ENCODE data around the gene ZSCAN18. TPM values are rescaled to one million over a fixed set of nuclear protein-coding genes. Genes with fewer than 3 reads are reported as not detected.
A peak's percentile ranks its signal among the peaks of the same experiment; 100 is the strongest.

ZSCAN18 gene
- total RNA-seq, 8 experiments from 2014 or later = 7.9 to 170 (median 103) TPM

DNA sequence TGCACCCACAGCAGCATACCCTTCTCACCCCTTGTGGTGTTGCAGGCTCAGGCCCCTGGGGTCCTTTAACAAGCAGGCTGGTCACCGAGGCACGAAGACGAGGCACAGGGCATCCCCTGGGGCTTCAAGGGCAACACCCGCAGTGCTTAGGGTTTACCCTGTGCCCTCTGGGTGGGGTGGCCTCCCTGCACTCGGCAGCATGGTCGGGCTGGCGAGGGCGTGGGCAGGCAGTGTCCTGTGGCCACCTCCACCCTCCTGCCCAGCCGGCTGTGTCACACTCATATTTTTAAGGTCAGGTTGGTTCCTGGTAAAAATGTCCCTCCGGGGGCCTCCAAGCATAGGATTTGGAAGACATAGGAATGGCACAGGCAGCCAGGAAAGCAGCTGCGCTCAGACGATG, 50.4 kb downstream of the ZSCAN18 start:
- H3K4me3 ChIP-seq = no peak overlapping the region
- 37 to 100% (median 81%) methylated on average over 1 to 9 of the region's 12 CpGs for WGBS, 10 experiments
- no peak overlapping the region for H3K27ac ChIP-seq
- in situ Hi-C loops (cut with MboI; ENCODE audit: low pct_unique_long_range_greater_than_20kb in 2 of 9, low sequenced_read_pairs in 9 of 9, unreplicated experiment in 9 of 9) = no loop called here
- ATAC-seq (replicated peaks in 6 of 8) = no peak
- H3K4me1 ChIP-seq (replicated peaks in 1 of 2) = no peaks in the 10 kb centered on the region

DNA sequence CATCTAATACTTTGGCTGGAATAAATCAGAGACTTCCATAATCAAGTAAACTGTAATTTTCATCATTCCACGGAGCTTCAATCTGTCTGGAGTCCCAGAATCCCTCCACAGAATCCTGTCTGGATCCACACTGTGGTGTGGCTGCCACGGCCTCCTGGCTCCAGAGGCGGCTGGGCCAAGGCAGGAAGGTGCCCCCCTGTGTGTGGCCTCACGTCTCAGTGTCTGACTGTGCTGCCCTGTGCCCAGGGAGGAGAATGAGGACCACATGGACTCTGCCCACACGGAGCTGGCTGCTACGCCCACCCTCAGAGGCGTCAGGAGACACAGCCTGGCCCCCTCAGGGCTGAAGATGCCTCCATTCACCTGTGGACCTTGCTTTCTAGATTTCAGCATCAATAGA, 51.2 kb downstream of the ZSCAN18 start:
- H3K4me3 ChIP-seq = no peak overlapping the region
- WGBS, 10 experiments = 20 to 80% (median 48%) methylated on average over 1 to 2 of the region's 7 CpGs; no CpG with 5 or more reads in 6 of the 10 experiments
- no peak overlapping the region for H3K27ac ChIP-seq
- ATAC-seq (replicated peaks in 6 of 8) = no peak
- no peaks in the 10 kb centered on the region for H3K4me1 ChIP-seq (replicated peaks in 1 of 2)
- in situ Hi-C loops (cut with MboI; ENCODE audit: low pct_unique_long_range_greater_than_20kb in 2 of 9, low sequenced_read_pairs in 9 of 9, unreplicated experiment in 9 of 9) = no loop called here

DNA sequence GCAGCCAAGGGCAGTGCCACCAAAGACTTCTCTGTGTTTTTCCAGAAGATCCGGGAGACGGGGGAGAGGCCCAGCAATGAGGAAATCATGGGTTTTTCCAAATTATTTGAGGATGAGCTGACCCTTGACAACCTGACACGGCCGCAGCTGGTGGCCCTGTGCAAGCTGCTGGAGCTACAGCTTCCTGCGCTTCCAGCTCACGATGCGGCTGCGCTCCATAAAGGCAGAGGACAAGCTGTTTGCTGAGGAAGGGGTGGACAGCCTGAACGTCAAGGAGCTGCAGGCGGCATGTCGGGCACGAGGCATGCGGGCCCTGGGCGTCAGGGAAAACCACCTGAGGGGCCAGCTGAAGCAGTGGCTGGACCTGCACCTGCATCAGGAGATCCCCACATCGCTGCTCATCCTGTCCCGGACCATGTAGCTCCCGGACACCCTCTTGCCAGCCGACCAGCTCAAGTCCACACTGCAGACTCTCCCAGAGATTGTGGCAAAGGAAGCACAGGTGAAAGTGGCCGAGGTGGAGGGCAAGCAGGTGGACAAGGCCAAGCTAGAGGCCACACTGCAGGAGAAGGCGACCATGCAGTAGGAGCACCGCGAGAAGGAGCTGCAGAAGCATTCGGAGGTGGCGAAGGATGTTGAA, 52.5 kb downstream of the ZSCAN18 start:
- no peak for ATAC-seq (replicated peaks in 6 of 8)
- 47 to 83% (median 63%) methylated on average over 1 to 17 of the region's 24 CpGs; no CpG with 5 or more reads in 4 of the 10 experiments for WGBS, 10 experiments
- Histone ChIP-seq H3K27ac (no peak overlapping the region), H3K4me1 (replicated peaks in 1 of 2) (no peaks in the 10 kb centered on the region), H3K4me3 (no peak overlapping the region)
- in situ Hi-C loops (cut with MboI; ENCODE audit: low pct_unique_long_range_greater_than_20kb in 2 of 9, low sequenced_read_pairs in 9 of 9, unreplicated experiment in 9 of 9) = no loop called here

DNA sequence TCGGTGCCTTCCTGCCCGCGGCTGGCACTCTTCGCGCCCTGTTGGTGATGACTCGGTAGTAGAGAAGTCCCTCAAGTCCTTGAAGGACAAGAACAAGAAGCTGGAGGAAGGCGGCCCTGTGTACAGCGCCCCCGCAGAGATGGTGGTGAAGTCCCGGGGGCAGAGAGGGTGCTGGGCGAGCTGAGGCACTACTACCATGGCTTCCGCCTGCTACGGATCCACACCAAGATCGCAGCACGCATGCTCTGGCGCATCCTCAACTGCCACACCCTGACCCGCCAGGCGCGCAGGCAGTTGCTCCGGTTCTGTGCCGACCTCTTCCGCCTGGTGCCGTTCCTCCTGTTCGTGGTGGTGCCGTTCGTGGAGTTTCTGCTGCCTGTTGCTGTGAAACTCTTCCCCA, 53.1 kb downstream of the ZSCAN18 start:
- in situ Hi-C loops (cut with MboI; ENCODE audit: low pct_unique_long_range_greater_than_20kb in 2 of 9, low sequenced_read_pairs in 9 of 9, unreplicated experiment in 9 of 9) = no loop called here
- H3K27ac ChIP-seq = no peak overlapping the region
- H3K4me1 ChIP-seq (replicated peaks in 1 of 2) = no peaks in the 10 kb centered on the region
- 60 to 91% (median 86%) methylated on average over 1 to 9 of the region's 26 CpGs; no CpG with 5 or more reads in 5 of the 10 experiments for WGBS, 10 experiments
- H3K4me3 ChIP-seq = no peak overlapping the region
- no peak for ATAC-seq (replicated peaks in 6 of 8)

DNA sequence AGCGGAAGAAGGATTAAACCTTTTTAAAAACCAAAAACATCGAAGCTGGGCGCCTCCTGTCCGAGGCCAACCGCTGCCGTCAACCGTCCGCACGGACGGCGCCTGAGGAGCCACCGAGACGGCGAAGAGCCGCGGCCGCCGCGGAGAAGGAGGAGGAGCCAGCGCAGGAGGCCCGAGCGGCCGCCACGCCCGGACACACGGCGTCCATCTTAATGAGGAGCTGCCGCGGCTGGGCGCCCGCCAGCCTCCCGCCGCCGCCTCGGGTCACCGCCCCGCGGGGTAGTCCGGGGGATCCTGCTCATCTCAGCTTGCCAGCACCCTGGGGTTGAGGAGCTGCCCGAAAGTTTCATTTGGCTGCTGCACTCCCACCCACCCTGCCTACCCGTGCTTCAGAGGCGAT, 53.6 kb downstream of the ZSCAN18 start:
- no peak overlapping the region for H3K27ac ChIP-seq
- in situ Hi-C loops (cut with MboI; ENCODE audit: low pct_unique_long_range_greater_than_20kb in 2 of 9, low sequenced_read_pairs in 9 of 9, unreplicated experiment in 9 of 9) = no loop called here
- WGBS, 10 experiments = 54 to 100% (median 87%) methylated on average over 1 to 22 of the region's 42 CpGs; no CpG with 5 or more reads in 1 of the 10 experiments
- no peak for ATAC-seq (replicated peaks in 6 of 8)
- no peak overlapping the region for H3K4me3 ChIP-seq
- H3K4me1 ChIP-seq (replicated peaks in 1 of 2) = no peaks in the 10 kb centered on the region

DNA sequence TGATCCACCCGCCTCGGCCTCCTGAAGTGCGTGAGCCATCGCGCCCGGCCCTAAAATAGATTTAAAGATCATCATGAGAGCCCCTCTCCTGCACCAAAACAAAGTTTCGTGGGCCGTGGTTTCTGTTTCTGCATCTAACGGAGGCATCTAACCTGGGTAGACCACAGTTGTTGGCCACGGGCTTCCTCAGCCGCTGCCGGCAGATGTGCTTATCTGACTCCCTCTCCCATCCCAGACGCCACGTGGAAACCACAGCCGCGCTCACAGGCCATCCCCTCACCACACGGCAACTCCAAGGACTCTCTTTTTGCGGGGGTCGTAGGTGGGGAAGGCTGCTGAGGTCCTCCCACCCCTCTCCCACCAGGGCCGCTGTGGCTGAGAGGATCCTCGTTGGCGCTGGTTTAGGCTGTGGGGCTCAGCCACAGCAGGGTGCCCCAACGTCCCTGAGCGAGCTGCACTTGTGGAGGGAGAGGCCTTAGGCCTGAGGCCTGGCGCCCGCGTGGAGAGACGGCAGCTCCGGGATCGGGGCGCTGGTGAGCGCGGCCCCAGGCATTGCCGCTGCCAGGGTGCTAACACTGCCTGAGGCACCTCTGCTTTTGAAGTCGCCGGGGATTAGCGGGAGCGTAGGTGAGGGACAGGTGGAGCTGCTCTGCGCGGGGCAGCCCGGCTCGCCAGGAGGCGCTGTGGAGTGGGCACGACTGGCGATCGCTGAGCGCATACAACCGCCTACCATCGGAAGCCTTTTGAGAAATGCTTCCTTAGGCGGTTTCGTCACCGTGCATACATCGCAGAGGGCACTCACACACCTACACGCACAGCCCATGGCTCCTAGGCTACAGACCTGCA, 55.3 kb downstream of the ZSCAN18 start:
- Histone ChIP-seq H3K4me1 (replicated peaks in 1 of 2) (peaks cover 9 to 16% of the 10 kb centered on the region in 2 donors), H3K27ac (no peak overlapping the region), H3K4me3 (no peak overlapping the region)
- WGBS, 10 experiments = 0 to 93% (median 55%) methylated on average over 1 to 29 of the region's 54 CpGs; no CpG with 5 or more reads in 2 of the 10 experiments
- in situ Hi-C loops (cut with MboI; ENCODE audit: low pct_unique_long_range_greater_than_20kb in 2 of 9, low sequenced_read_pairs in 9 of 9, unreplicated experiment in 9 of 9) = no loop called here
- ATAC-seq (replicated peaks in 6 of 8) = no peak

DNA sequence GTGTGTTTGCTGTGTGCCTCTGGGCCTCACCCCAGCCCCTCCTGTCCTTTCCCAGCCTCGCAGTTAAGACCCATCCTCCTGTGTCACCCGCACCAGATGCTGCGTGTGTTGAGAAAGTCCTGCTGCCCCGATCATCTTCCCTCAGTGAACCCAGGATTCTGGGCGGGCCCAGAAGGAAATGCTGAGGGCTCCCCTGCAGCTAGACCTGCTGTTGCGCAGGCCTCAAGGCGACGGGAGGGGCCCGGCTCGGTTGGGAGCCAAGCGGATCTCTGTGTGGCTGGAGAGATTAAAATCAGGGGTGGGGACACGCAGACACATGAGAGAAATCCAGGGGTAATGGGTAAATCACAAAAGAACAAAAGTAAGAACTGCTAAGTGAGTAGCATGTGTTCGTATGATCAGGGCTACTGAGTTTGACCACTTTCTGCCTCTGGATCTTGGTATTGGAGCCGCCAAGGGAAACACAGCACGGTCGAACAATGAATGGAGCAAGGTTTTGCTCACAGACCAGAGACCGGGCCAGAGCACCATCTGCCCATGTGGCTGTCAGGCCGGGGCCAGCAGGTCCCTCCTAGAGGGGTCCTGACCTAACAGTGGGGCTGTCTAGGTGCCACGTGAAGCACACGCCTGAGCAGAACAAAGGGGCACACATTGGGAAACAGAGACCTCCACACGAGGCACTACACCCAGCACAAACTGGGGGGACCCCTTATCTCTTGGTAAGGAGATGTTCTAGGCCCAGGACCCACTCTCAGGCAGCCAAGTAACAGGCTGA, 57.1 kb downstream of the ZSCAN18 start:
- in situ Hi-C loops (cut with MboI; ENCODE audit: low pct_unique_long_range_greater_than_20kb in 2 of 9, low sequenced_read_pairs in 9 of 9, unreplicated experiment in 9 of 9) = no loop called here
- 19 to 90% (median 78%) methylated on average over 3 to 10 of the region's 21 CpGs; no CpG with 5 or more reads in 6 of the 10 experiments for WGBS, 10 experiments
- no peak for ATAC-seq (replicated peaks in 6 of 8)
- Histone ChIP-seq H3K4me1 (replicated peaks in 1 of 2) (peaks cover 9 to 16% of the 10 kb centered on the region in 2 donors), H3K27ac (no peak overlapping the region), H3K4me3 (no peak overlapping the region)

DNA sequence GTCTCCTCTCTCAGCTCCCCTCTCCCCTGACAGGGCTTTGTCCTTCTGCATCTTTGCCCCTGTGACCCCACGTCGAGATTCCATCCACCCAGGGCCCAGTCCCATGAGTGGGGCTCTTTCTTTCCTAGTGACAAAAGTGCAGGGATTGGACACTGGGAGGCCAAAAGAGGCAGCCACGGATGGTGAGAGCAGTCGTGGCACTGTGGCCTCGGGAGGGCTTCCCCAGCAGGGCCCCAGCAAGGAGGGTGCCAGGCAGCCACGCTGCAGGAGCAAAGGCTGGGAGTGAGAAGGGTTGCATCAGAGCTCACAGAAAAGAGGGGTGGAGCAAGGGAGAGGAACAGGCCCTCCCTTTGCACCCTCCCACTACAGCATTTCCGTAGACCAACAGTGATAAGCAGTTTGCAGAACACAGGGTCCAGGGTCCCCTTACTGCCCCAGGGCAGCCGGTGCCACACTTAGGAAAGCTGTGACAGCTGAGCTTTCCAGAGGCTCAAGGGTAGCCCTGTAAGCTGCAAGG, 59.3 kb downstream of the ZSCAN18 start:
- ATAC-seq (replicated peaks in 6 of 8) = peak in 5 of 8 experiments; percentile 39 to 80 (median 67)
- 0 to 43% (median 28%) methylated on average over 1 to 3 of the region's 8 CpGs; no CpG with 5 or more reads in 6 of the 10 experiments for WGBS, 10 experiments
- peaks cover 9 to 21% of the 10 kb centered on the region in 2 donors for H3K4me1 ChIP-seq (replicated peaks in 1 of 2)
- H3K27ac ChIP-seq = peak overlapping the region; percentile 73 to 77
- no peak overlapping the region for H3K4me3 ChIP-seq
- in situ Hi-C loops (cut with MboI; ENCODE audit: low pct_unique_long_range_greater_than_20kb in 2 of 9, low sequenced_read_pairs in 9 of 9, unreplicated experiment in 9 of 9) = no loop called here

DNA sequence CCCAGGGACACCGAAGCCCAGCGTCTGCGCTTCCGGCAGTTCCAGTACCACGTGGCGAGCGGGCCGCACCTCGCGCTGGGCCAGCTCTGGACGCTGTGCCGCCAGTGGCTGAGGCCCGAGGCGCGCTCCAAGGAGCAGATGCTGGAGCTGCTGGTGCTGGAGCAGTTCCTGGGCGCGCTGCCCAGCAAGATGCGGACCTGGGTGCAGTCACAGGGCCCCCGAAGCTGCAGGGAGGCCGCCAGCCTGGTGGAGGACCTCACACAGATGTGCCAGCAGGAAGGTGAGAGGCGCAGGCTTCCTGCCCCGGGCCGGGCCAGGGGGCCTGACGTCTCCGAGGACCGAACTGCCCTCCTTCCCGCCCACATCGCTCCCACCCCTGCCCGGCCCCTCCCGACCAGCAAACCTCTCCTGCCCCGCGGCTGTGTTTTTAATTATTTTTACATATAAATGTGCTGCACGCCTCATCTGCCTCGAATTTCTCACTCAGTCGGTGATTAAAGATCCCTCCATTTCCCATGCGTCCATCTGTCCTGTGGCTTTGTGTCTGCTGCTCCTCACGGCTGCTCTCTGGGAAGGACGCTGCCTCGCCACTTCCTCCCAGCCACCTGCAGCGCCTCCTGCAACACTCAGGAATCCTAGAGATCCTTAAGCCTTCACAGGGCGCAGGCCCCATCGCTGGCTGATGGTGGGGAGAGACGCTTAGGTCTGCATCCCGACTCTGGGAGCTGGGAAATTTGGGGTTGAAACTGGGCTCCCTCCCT, 59.9 kb downstream of the ZSCAN18 start:
- Histone ChIP-seq H3K4me3 (no peak overlapping the region), H3K27ac (peak overlapping the region; percentile 73 to 77), H3K4me1 (replicated peaks in 1 of 2) (peaks cover 9 to 25% of the 10 kb centered on the region in 2 donors)
- peak in 3 of 8 experiments; percentile 2 to 6 (median 5) for ATAC-seq (replicated peaks in 6 of 8)
- in situ Hi-C loops (cut with MboI; ENCODE audit: low pct_unique_long_range_greater_than_20kb in 2 of 9, low sequenced_read_pairs in 9 of 9, unreplicated experiment in 9 of 9) = no loop called here
- WGBS, 10 experiments = 6 to 57% (median 23%) methylated on average over 4 to 7 of the region's 44 CpGs; no CpG with 5 or more reads in 6 of the 10 experiments

DNA sequence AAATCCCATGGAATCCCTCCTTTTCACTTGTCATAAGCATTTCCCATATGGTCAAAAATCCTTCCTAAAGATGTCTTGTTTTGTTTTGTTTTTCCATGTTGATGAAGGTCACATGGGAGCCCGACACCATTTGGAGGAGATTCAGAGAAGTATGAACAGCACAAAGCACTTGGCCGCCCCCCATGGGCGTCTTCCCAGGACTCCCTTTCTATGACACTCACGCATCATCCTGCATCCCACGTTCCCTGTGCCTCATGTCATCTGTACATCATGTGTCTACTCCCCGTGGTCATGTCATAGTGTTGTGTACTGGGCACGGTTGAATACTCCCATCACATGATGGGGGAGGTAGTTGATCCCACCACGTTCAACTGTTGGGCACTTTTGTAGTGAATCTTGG, 62.2 kb downstream of the ZSCAN18 start:
- no peak overlapping the region for H3K27ac ChIP-seq
- in situ Hi-C loops (cut with MboI; ENCODE audit: low pct_unique_long_range_greater_than_20kb in 2 of 9, low sequenced_read_pairs in 9 of 9, unreplicated experiment in 9 of 9) = no loop called here
- H3K4me1 ChIP-seq (replicated peaks in 1 of 2) = peaks cover 9 to 25% of the 10 kb centered on the region in 2 donors
- H3K4me3 ChIP-seq = no peak overlapping the region
- ATAC-seq (replicated peaks in 6 of 8) = no peak
- WGBS, 10 experiments = 0 to 100% (median 45%) methylated on average over 1 to 5 of the region's 8 CpGs; no CpG with 5 or more reads in 1 of the 10 experiments

DNA sequence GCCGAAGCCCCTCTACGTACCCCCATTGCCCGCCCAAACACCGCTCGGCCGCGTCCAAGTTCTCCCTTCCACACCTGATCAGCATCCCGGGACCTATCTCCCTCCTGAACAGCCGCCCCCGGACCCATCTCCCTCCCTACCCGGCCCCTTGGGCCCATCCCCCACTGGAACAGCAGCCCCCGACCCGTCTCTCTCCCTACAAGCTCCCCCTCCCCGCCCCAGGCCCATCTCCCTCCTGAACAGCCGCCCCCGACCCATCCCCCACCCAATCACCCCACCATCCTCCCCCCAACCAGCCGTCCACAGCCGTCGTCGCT, 63.6 kb downstream of the ZSCAN18 start:
- H3K4me1 ChIP-seq (replicated peaks in 1 of 2) = peaks cover 9 to 25% of the 10 kb centered on the region in 2 donors
- WGBS, 10 experiments = no CpG with 5 or more reads among the region's 20 CpGs
- H3K27ac ChIP-seq = peak overlapping the region; percentile 93 to 98
- in situ Hi-C loops (cut with MboI; ENCODE audit: low pct_unique_long_range_greater_than_20kb in 2 of 9, low sequenced_read_pairs in 9 of 9, unreplicated experiment in 9 of 9) = no loop called here
- peak in 4 of 8 experiments; percentile 3 to 19 (median 10) for ATAC-seq (replicated peaks in 6 of 8)
- peak overlapping the region; percentile 62 to 96 (median 78) for H3K4me3 ChIP-seq
